ENCODE measurements around the gene RGS18.
"Not testable (repeated sequence)": the region's sequence is repeated elsewhere in the genome, so short reads cannot be mapped to it uniquely, and the experiment has no call there.

The RGS18 gene

GRCh38 chr1:192123212-192123611 lies 35.0 kb upstream of the RGS18 start:
- H3K4me1 ChIP-seq (ENCODE audit: insufficient read depth, low read length, severe bottlenecking), result no peaks in the 10 kb centered on the region
- H3K9me3 ChIP-seq (ENCODE audit: low read length), result no peaks in the 10 kb centered on the region
- no peaks in the 10 kb centered on the region for H3K79me2 ChIP-seq (ENCODE audit: insufficient read depth, low read length)
- no peaks in the 10 kb centered on the region for H3K36me3 ChIP-seq (ENCODE audit: insufficient read depth, low read length)
- no peaks in the 10 kb centered on the region for H3F3A ChIP-seq (ENCODE audit: insufficient read depth, low read length)
- H2AFZ ChIP-seq (ENCODE audit: low read length), result no peak overlapping the region
- H3K4me2 ChIP-seq (ENCODE audit: low read length), result no peak overlapping the region
- H3K27ac ChIP-seq (ENCODE audit: low read depth, low read length, poor library complexity, severe bottlenecking), result no peak overlapping the region
- no peak overlapping the region for H3K9ac ChIP-seq (ENCODE audit: low read length)
- no peaks in the 10 kb centered on the region for H4K20me1 ChIP-seq (ENCODE audit: insufficient read depth, low read length)
- no peaks in the 10 kb centered on the region for H3K9me2 ChIP-seq (ENCODE audit: low read depth, low read length)
- H3K4me3 ChIP-seq (ENCODE audit: low read depth, low read length, poor library complexity, severe bottlenecking), result no peak overlapping the region
- TF ChIP-seq CTCF (IDR thresholded peaks at IDR 0.05; ENCODE audit: low read length), result no peak
- TF ChIP-seq EZH2 (IDR thresholded peaks at IDR 0.05; ENCODE audit: borderline replicate concordance, low read length), result no peak
- H3K27me3 ChIP-seq (ENCODE audit: insufficient read depth, low read length), result no peaks in the 10 kb centered on the region

DNA sequence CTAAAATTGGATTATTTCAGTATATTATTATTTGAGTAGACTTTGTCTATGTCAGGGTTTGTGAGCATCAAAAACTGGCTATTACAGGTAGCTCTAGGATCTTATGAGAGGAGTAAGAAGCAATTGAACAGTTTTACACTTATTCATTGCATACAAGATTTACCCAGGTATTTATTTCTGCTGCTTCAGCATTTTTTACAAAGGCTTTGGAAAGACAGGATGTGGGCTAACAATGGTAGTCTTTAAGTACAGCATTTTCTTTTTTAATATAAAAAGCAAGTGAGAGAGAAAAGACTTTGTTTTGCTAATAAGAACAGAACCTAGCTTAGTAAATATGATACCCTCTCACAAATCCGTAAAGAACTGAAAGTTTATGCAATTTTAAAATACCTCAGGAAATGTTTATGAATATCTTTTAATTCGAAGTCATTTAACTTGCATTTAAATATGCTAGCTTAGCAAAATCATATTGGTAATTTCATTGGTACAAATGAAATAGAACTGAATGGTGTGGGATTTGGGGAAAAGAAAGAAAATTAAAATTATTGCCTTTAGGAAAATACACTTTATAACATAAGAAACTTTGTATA lies 32.1 kb upstream of the RGS18 start:
- Histone ChIP-seq H3K9ac (ENCODE audit: low read length) (no peak overlapping the region), H3K9me2 (ENCODE audit: low read depth, low read length) (no peaks in the 10 kb centered on the region), H3K4me1 (ENCODE audit: insufficient read depth, low read length, severe bottlenecking) (no peaks in the 10 kb centered on the region), H3K27ac (ENCODE audit: low read depth, low read length, poor library complexity, severe bottlenecking) (no peak overlapping the region), H3K9me3 (ENCODE audit: low read length) (no peaks in the 10 kb centered on the region), H3K27me3 (ENCODE audit: insufficient read depth, low read length) (no peaks in the 10 kb centered on the region), H3K4me2 (ENCODE audit: low read length) (no peak overlapping the region), H3K4me3 (ENCODE audit: low read depth, low read length, poor library complexity, severe bottlenecking) (no peak overlapping the region), H2AFZ (ENCODE audit: low read length) (no peak overlapping the region), H3K79me2 (ENCODE audit: insufficient read depth, low read length) (no peaks in the 10 kb centered on the region), H3K36me3 (ENCODE audit: insufficient read depth, low read length) (no peaks in the 10 kb centered on the region), H3F3A (ENCODE audit: insufficient read depth, low read length) (no peaks in the 10 kb centered on the region), H4K20me1 (ENCODE audit: insufficient read depth, low read length) (no peaks in the 10 kb centered on the region)
- no peak for TF ChIP-seq CTCF (IDR thresholded peaks at IDR 0.05; ENCODE audit: low read length)
- TF ChIP-seq EZH2 (IDR thresholded peaks at IDR 0.05; ENCODE audit: borderline replicate concordance, low read length), result no peak

DNA sequence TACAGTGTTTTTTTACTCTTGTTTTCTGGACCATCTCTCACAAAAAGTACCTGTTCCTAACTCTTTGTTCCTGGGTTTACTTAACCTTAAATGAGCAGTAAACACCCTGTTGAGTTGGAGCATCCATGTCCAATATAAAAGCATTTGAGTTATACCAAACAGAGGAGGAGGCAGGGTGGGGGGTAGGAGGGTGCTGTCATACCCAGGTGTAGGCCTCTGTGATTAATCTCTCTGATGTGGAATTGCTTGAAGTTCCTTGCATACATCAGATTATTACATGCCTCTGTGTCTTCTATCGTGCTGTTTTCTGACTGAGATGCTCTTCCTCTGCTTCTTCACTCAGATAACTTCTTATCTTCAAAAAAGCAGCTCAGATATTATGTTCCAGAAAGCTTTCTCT lies 28.1 kb upstream of the RGS18 start:
- Histone ChIP-seq H3K9me3 (ENCODE audit: low read length) (no peaks in the 10 kb centered on the region), H3K27ac (ENCODE audit: low read depth, low read length, poor library complexity, severe bottlenecking) (no peak overlapping the region), H3K79me2 (ENCODE audit: insufficient read depth, low read length) (no peaks in the 10 kb centered on the region), H3K4me2 (ENCODE audit: low read length) (no peak overlapping the region), H3K9me2 (ENCODE audit: low read depth, low read length) (no peaks in the 10 kb centered on the region), H3K4me1 (ENCODE audit: insufficient read depth, low read length, severe bottlenecking) (peaks cover 11% of the 10 kb centered on the region), H3K36me3 (ENCODE audit: insufficient read depth, low read length) (no peaks in the 10 kb centered on the region), H3F3A (ENCODE audit: insufficient read depth, low read length) (no peaks in the 10 kb centered on the region), H3K9ac (ENCODE audit: low read length) (no peak overlapping the region), H3K4me3 (ENCODE audit: low read depth, low read length, poor library complexity, severe bottlenecking) (no peak overlapping the region), H2AFZ (ENCODE audit: low read length) (no peak overlapping the region), H3K27me3 (ENCODE audit: insufficient read depth, low read length) (no peaks in the 10 kb centered on the region), H4K20me1 (ENCODE audit: insufficient read depth, low read length) (no peaks in the 10 kb centered on the region)
- TF ChIP-seq CTCF (IDR thresholded peaks at IDR 0.05; ENCODE audit: low read length) (no peak), EZH2 (IDR thresholded peaks at IDR 0.05; ENCODE audit: borderline replicate concordance, low read length) (no peak)

DNA sequence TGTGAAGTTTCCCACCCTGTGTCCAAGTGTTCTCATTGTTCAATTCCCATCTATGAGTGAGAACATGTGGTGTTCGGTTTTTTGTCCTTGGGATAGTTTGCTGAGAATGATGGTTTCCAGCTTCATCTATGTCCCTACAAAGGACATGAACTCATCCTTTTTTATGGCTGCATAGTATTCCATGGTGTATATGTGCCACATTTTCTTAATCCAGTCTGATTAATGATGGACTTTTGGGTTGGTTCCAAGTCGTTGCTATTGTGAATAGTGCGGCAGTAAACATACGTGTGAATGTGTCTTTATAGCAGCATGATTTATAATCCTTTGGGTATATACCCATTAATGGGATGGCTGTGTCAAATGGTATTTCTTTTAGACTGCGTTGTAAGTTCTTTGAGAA lies 27.4 kb upstream of the RGS18 start:
- H3K9me2 ChIP-seq (ENCODE audit: low read depth, low read length); H3K27me3 ChIP-seq (ENCODE audit: insufficient read depth, low read length); H2AFZ ChIP-seq (ENCODE audit: low read length); H3K9me3 ChIP-seq (ENCODE audit: low read length); H3K79me2 ChIP-seq (ENCODE audit: insufficient read depth, low read length); H3F3A ChIP-seq (ENCODE audit: insufficient read depth, low read length); H3K27ac ChIP-seq (ENCODE audit: low read depth, low read length, poor library complexity, severe bottlenecking); H3K36me3 ChIP-seq (ENCODE audit: insufficient read depth, low read length); H3K4me3 ChIP-seq (ENCODE audit: low read depth, low read length, poor library complexity, severe bottlenecking); H4K20me1 ChIP-seq (ENCODE audit: insufficient read depth, low read length); H3K4me2 ChIP-seq (ENCODE audit: low read length); H3K9ac ChIP-seq (ENCODE audit: low read length): not testable (repeated sequence)
- peaks cover 11% of the 10 kb centered on the region for H3K4me1 ChIP-seq (ENCODE audit: insufficient read depth, low read length, severe bottlenecking)

Data from OCI-LY1 (cell line).